WTC11 (cell line): Measurements from ENCODE around the gene NXT1. TPM values are rescaled to one million over a fixed set of nuclear protein-coding genes. Genes with fewer than 3 reads are reported as not detected.

Experiments
- ATAC-seq: fragments of 200-7000 bp; cut with Tn5 transposase; 2 replicates; pipeline ENCODE4 v1.10.0; 2021; ENCODE audit warnings: mild to moderate bottlenecking, moderate library complexity
- CTCF ChIA-PET: fragments of 300-600 bp; sonication (Branson Sonifier 250); formaldehyde crosslinking; loops from one replicate; lab custom pipeline; 2021; ENCODE audit warnings: antibody characterized with exemption; lab: Charles Lee
- POLR2A ChIA-PET: fragments of 350-600 bp; sonication (Branson Sonifier 250); formaldehyde crosslinking; loops from one replicate; lab custom pipeline; 2021; ENCODE audit warnings: antibody characterized with exemption; lab: Charles Lee
- DNase-seq: peaks from one replicate; pipeline ENCODE4 v3.0.0; 2021; ENCODE audit warnings: low spot score
- H3K27ac Mint-ChIP-seq: 2 replicates; pipeline ENCODE4 v1.8.0; 2021; ENCODE audit warnings: mixed read lengths
- H3K27me3 Mint-ChIP-seq: 2 replicates; pipeline ENCODE4 v1.8.0; 2021; ENCODE audit warnings: low read depth, mild to moderate bottlenecking, moderate library complexity, mixed read lengths
- H3K36me3 Mint-ChIP-seq: 2 replicates; pipeline ENCODE4 v1.8.0; 2021; ENCODE audit warnings: mixed read lengths
- H3K4me1 Mint-ChIP-seq: 2 replicates; pipeline ENCODE4 v1.8.0; 2022; ENCODE audit warnings: mixed read lengths
- H3K4me3 Mint-ChIP-seq: 2 replicates; pipeline ENCODE4 v1.8.0; 2021; ENCODE audit warnings: mild to moderate bottlenecking, moderate library complexity, mixed read lengths
- H3K9me3 Mint-ChIP-seq: 2 replicates; pipeline ENCODE4 v1.8.0; 2021; ENCODE audit warnings: mixed read lengths
- ELF4 ChIP-seq: sonication (generic); formaldehyde crosslinking; IDR thresholded peaks from 2 replicates; pipeline ENCODE4 v1.8.1; 2022; ENCODE audit warnings: low read depth, mild to moderate bottlenecking, moderate library complexity, missing genetic modification reagents
- ETV6 ChIP-seq: sonication (generic); formaldehyde crosslinking; IDR thresholded peaks from 2 replicates; pipeline ENCODE4 v1.8.1; 2022; ENCODE audit warnings: mild to moderate bottlenecking, missing genetic modification reagents
- NFYB ChIP-seq: sonication (generic); formaldehyde crosslinking; conservative IDR thresholded peaks from 2 replicates; pipeline ENCODE4 v1.8.0; 2022; ENCODE audit warnings: low read depth, missing genetic modification reagents
- STAT6 ChIP-seq: sonication (generic); formaldehyde crosslinking; conservative IDR thresholded peaks from 2 replicates; pipeline ENCODE4 v1.8.1; 2023; ENCODE audit warnings: mild to moderate bottlenecking, low read depth, missing genetic modification reagents, moderate library complexity
- TEAD4 ChIP-seq: sonication (generic); formaldehyde crosslinking; IDR thresholded peaks from 2 replicates; pipeline ENCODE4 v1.8.0; 2022; ENCODE audit warnings: mild to moderate bottlenecking, missing genetic modification reagents
- ZNF396 ChIP-seq: fragments of 250-450 bp; sonication (Bioruptor Pico); IDR thresholded peaks from 2 replicates; pipeline ENCODE4 v1.8.0; 2021; ENCODE audit warnings: mild to moderate bottlenecking, moderate library complexity, borderline replicate concordance
- ZNF425 ChIP-seq: fragments of 250-450 bp; sonication (Bioruptor Pico); conservative IDR thresholded peaks from 2 replicates; pipeline ENCODE4 v1.9.0; 2021; ENCODE audit warnings: mild to moderate bottlenecking
- total RNA-seq: library from RNA; stranded (reverse); gene quantifications from 3 replicates; pipeline ENCODE4 v1.2.3, GENCODE V29; 2021
- TF ChIP-seq, protein P1 (sequence below): fragments of 250-450 bp; sonication (Bioruptor Pico); IDR thresholded peaks from 2 replicates; pipeline ENCODE4 v1.9.0; 2021; ENCODE audit warnings: mild to moderate bottlenecking, borderline replicate concordance
- TF ChIP-seq, protein P2 (sequence below): sonication (generic); formaldehyde crosslinking; IDR thresholded peaks from 2 replicates; pipeline ENCODE4 v1.8.0; 2022; ENCODE audit warnings: mild to moderate bottlenecking, missing genetic modification reagents
- TF ChIP-seq, protein P3 (sequence below): sonication (generic); formaldehyde crosslinking; IDR thresholded peaks from 2 replicates; pipeline ENCODE4 v1.8.0; 2022; ENCODE audit warnings: mild to moderate bottlenecking, missing genetic modification reagents
- TF ChIP-seq, protein P4 (sequence below): fragments of 200-600 bp; IDR thresholded peaks from 2 replicates; pipeline ENCODE4 v1.8.0; 2022; ENCODE audit warnings: antibody characterized with exemption

Gene NXT1
- total RNA-seq, 1 experiment from 2014 or later: 18.8 TPM

DNA sequence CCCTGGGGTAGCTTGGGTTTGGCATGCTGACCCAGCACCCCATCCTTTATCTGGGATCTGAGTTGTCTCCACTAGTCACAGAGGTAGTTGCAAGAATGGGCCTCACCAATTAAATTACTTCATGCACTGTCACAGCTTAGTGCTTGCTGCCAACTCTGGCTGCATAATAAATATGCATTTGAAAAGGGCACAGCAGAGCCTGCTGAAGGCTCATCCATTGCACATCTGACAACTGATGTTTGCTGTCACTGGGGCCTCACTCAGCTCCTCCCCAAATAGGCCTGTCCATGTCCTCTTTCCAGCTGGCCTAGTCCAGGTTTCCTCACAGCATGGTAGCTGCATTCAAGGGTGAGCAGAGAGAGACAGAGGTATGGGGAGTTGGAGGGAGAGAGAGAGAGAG is 13.3 kb upstream of the NXT1 start (continued):
- TF ChIP-seq, protein P1, sequence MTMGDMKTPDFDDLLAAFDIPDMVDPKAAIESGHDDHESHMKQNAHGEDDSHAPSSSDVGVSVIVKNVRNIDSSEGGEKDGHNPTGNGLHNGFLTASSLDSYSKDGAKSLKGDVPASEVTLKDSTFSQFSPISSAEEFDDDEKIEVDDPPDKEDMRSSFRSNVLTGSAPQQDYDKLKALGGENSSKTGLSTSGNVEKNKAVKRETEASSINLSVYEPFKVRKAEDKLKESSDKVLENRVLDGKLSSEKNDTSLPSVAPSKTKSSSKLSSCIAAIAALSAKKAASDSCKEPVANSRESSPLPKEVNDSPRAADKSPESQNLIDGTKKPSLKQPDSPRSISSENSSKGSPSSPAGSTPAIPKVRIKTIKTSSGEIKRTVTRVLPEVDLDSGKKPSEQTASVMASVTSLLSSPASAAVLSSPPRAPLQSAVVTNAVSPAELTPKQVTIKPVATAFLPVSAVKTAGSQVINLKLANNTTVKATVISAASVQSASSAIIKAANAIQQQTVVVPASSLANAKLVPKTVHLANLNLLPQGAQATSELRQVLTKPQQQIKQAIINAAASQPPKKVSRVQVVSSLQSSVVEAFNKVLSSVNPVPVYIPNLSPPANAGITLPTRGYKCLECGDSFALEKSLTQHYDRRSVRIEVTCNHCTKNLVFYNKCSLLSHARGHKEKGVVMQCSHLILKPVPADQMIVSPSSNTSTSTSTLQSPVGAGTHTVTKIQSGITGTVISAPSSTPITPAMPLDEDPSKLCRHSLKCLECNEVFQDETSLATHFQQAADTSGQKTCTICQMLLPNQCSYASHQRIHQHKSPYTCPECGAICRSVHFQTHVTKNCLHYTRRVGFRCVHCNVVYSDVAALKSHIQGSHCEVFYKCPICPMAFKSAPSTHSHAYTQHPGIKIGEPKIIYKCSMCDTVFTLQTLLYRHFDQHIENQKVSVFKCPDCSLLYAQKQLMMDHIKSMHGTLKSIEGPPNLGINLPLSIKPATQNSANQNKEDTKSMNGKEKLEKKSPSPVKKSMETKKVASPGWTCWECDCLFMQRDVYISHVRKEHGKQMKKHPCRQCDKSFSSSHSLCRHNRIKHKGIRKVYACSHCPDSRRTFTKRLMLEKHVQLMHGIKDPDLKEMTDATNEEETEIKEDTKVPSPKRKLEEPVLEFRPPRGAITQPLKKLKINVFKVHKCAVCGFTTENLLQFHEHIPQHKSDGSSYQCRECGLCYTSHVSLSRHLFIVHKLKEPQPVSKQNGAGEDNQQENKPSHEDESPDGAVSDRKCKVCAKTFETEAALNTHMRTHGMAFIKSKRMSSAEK: no peak
- no peak for TF ChIP-seq ZNF425 (CRISPR knock-in tag)
- TF ChIP-seq ZNF396: no peak
- TF ChIP-seq NFYB (CRISPR knock-in tag): no peak
- TF ChIP-seq ETV6 (CRISPR knock-in tag): no peak
- TF ChIP-seq TEAD4 (CRISPR knock-in tag): no peak
- TF ChIP-seq ELF4: no peak
- TF ChIP-seq, protein P2, sequence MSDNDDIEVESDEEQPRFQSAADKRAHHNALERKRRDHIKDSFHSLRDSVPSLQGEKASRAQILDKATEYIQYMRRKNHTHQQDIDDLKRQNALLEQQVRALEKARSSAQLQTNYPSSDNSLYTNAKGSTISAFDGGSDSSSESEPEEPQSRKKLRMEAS (CRISPR knock-in tag): no peak

- DNase-seq (no peak), ATAC-seq (no peak)
- peaks cover 13% of the 10 kb centered on the region for H3K4me1 Mint-ChIP-seq
- no peak overlapping the region for H3K27ac Mint-ChIP-seq
- no peak overlapping the region for H3K4me3 Mint-ChIP-seq
- no peaks in the 10 kb centered on the region; the same call in 1 of the 2 replicates for H3K27me3 Mint-ChIP-seq
- peaks cover 7% of the 10 kb centered on the region for H3K9me3 Mint-ChIP-seq
- POLR2A ChIA-PET: no interaction called here
- no peak for TF ChIP-seq STAT6 (CRISPR knock-in tag)
- TF ChIP-seq, protein P3, sequence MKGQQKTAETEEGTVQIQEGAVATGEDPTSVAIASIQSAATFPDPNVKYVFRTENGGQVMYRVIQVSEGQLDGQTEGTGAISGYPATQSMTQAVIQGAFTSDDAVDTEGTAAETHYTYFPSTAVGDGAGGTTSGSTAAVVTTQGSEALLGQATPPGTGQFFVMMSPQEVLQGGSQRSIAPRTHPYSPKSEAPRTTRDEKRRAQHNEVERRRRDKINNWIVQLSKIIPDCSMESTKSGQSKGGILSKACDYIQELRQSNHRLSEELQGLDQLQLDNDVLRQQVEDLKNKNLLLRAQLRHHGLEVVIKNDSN (CRISPR knock-in tag): no peak
- CTCF ChIA-PET: interaction anchor here (0.7 to 4.0 kb wide), 25 partner anchors 10 to 1006 kb away, joined by 3 to 41 read pairs (median 5); partner anchors contain the start of genes NAPB, NXT1 and THBD
- no peaks in the 10 kb centered on the region for H3K36me3 Mint-ChIP-seq
These were observed 10.6 kb upstream of the NXT1 start for GRCh38 chr20:23339986-23340385.

DNA sequence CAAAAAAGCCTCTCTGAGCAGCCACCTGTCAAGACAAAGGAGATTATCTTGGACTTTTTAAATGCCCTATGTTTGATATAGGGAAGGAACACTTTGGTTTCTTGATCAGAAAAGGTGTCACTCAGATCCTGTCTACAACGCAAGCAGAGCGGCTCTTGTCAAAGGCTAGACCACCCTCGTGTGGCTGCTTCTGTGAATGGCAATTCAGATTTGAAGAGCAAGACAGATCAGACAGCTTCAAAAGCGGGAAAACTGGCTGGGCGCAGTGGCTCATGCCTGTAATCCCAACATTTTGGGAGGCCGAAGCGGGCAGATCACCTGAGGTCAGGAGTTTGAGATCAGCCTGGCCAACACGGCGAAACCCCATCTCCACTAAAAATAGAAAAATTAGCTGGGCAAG is 10.1 kb upstream of the NXT1 start:
- Mint-ChIP-seq H3K4me1 (peaks cover 13% of the 10 kb centered on the region), H3K4me3 (no peak overlapping the region)
- POLR2A ChIA-PET: no interaction called here
- peak; percentile 74 for DNase-seq
- TF ChIP-seq, protein P1: no peak
- TF ChIP-seq, protein P4, sequence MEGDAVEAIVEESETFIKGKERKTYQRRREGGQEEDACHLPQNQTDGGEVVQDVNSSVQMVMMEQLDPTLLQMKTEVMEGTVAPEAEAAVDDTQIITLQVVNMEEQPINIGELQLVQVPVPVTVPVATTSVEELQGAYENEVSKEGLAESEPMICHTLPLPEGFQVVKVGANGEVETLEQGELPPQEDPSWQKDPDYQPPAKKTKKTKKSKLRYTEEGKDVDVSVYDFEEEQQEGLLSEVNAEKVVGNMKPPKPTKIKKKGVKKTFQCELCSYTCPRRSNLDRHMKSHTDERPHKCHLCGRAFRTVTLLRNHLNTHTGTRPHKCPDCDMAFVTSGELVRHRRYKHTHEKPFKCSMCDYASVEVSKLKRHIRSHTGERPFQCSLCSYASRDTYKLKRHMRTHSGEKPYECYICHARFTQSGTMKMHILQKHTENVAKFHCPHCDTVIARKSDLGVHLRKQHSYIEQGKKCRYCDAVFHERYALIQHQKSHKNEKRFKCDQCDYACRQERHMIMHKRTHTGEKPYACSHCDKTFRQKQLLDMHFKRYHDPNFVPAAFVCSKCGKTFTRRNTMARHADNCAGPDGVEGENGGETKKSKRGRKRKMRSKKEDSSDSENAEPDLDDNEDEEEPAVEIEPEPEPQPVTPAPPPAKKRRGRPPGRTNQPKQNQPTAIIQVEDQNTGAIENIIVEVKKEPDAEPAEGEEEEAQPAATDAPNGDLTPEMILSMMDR: 0 out of 2 replicates have a peak, but pooled peaks have one; percentile 21
- TF ChIP-seq, all 79 proteins: peak for 1
- H3K27ac Mint-ChIP-seq: no peak overlapping the region
- peaks cover 7% of the 10 kb centered on the region for H3K9me3 Mint-ChIP-seq
- ATAC-seq: peak; percentile 92
- H3K36me3 Mint-ChIP-seq: no peaks in the 10 kb centered on the region
- no peaks in the 10 kb centered on the region; the same call in 1 of the 2 replicates for H3K27me3 Mint-ChIP-seq
- CTCF ChIA-PET: interaction anchor here (0.6 to 4.0 kb wide), 43 partner anchors 9 to 1006 kb away, joined by 3 to 41 read pairs (median 4); partner anchors contain the start of genes NAPB, NXT1 and THBD
